ENCODE measurements around the gene NDST1.

- TF ChIP-seq RARB (CRISPR knock-in tag; IDR thresholded peaks at IDR 0.05) (no peak), ZFP3 (CRISPR knock-in tag; IDR thresholded peaks at IDR 0.05) (no peak), CSRNP3 (CRISPR knock-in tag; IDR thresholded peaks at IDR 0.05) (no peak), ARNTL (CRISPR knock-in tag; IDR thresholded peaks at IDR 0.05; ENCODE audit: borderline replicate concordance, low read depth) (no peak), TOX (CRISPR knock-in tag; IDR thresholded peaks at IDR 0.05; ENCODE audit: borderline replicate concordance) (no peak), ZNF565 (CRISPR knock-in tag; conservative IDR thresholded peaks at IDR 0.05; ENCODE audit: low read depth) (no peak), PATZ1 (CRISPR knock-in tag; IDR thresholded peaks at IDR 0.05; ENCODE audit: borderline replicate concordance) (no peak), SNAI2 (CRISPR knock-in tag; IDR thresholded peaks at IDR 0.05) (no peak), ZFP30 (CRISPR knock-in tag; IDR thresholded peaks at IDR 0.05) (no peak)
These were observed 90.1 kb downstream of the NDST1 start for GRCh38 chr5:150598006-150598405.

All from SK-N-SH treated with all-trans-retinoic acid at 6 μM for 48 hours (cell line).